Thoracic aorta (tissue), 2 donors: ENCODE results near the gene BICRA. TPM values are rescaled to one million over a fixed set of nuclear protein-coding genes. Genes with fewer than 3 reads are reported as not detected.
"Not testable (repeated sequence)": the region's sequence is repeated elsewhere in the genome, so short reads cannot be mapped to it uniquely, and the experiment has no call there.

ENCODE experiments used
- ATAC-seq: fragments of 150-250 bp; one replicate; pipeline ENCODE4 v1.8.0; 2017; ENCODE audit warnings: low read depth; ENCODE audit not compliant: insufficient number of reproducible peaks, low FRiP score
- DNase-seq: peaks from one replicate; pipeline ENCODE4 v3.0.0-alpha.2; 2020; ENCODE audit warnings: low spot score
- H3K27ac ChIP-seq, 2 donors: fragments of 200-600 bp; sonication (generic); 1 replicate in 1 of 2; 2 replicates in 1 of 2; pipeline ENCODE4 v1.5.1; 2016; ENCODE audit warnings: mild to moderate bottlenecking in 2 of 2, moderate library complexity in 2 of 2
- H3K27me3 ChIP-seq: fragments of 200-600 bp; sonication (generic); replicated peaks from 2 replicates; pipeline ENCODE4 v1.6.0; 2016; ENCODE audit warnings: mild to moderate bottlenecking; ENCODE audit not compliant: insufficient read depth
- H3K36me3 ChIP-seq: fragments of 200-600 bp; sonication (generic); one replicate; pipeline ENCODE4 v1.5.1; 2016
- H3K4me1 ChIP-seq, 2 donors: fragments of 200-600 bp; sonication (generic); 1 replicate in 1 of 2; 2 replicates in 1 of 2; pipeline versions ENCODE4 v1.5.1 to v1.6.0; 2016; ENCODE audit warnings: low read depth in 2 of 2, mild to moderate bottlenecking in 1 of 2; ENCODE audit not compliant: control insufficient read depth in 1 of 2
- H3K4me3 ChIP-seq: fragments of 200-600 bp; sonication (generic); 2 replicates; pipeline ENCODE4 v1.5.1; 2016; ENCODE audit warnings: mild to moderate bottlenecking
- H3K9me3 ChIP-seq: fragments of 200-600 bp; sonication (generic); 2 replicates; pipeline ENCODE4 v1.5.1; 2016
- CTCF ChIP-seq: fragments of 200-600 bp; sonication (generic); IDR thresholded peaks from one replicate; pipeline ENCODE4 v1.5.1; 2019; ENCODE audit warnings: antibody characterized with exemption
- total RNA-seq, 2 donors: library from RNA; depleted of rRNA; stranded (reverse); fragments of >200 nt; gene quantifications; one replicate each; pipeline versions ENCODE4 v1.1.0 to v1.2.3, GENCODE V29; 2016

BICRA gene
- total RNA-seq, 2 donors from 2014 or later = 10.8 to 18.4 TPM

- Histone ChIP-seq H3K9me3 (no peaks in the 10 kb centered on the region), H3K27me3 (no peaks in the 10 kb centered on the region), H3K4me3 (peak overlapping the region; percentile 73), H3K27ac (no peak overlapping the region), H3K36me3 (no peaks in the 10 kb centered on the region), H3K4me1 (peaks cover 0 to 5% of the 10 kb centered on the region in 2 donors)
- DNase-seq = no peak
- no peak for TF ChIP-seq CTCF
- ATAC-seq = no peak
Observed at GRCh38 chr19:47572635-47573034, 36.3 kb upstream of the BICRA start.

GRCh38 chr19:47573071-47574026 is 35.6 kb upstream of the BICRA start, which contains the start of gene ZNF541:
Gene ZNF541 (minus strand): TSS chr19:47573148. CDS start chr19:47555856, 17,292 bp downstream.
- Histone ChIP-seq H3K4me3 (peak within 1 kb of the TSS; percentile 73), H3K27me3 (no peaks in the 10 kb centered on the region), H3K4me1 (peaks cover 0 to 5% of the 10 kb centered on the region in 2 donors), H3K27ac (no peak within 1 kb of the TSS), H3K9me3 (no peaks in the 10 kb centered on the region), H3K36me3 (no peaks in the 10 kb centered on the region)
- DNase-seq (peak; percentile 12), ATAC-seq (peak; percentile 60)
- no peak for TF ChIP-seq CTCF

- Histone ChIP-seq H3K27ac (no peak overlapping the region), H3K27me3 (no peaks in the 10 kb centered on the region), H3K4me3 (no peak overlapping the region), H3K9me3 (no peaks in the 10 kb centered on the region), H3K36me3 (no peaks in the 10 kb centered on the region), H3K4me1 (no peaks in the 10 kb centered on the region)
- ATAC-seq = no peak
- TF ChIP-seq CTCF = no peak
- DNase-seq = no peak
Observed at GRCh38 chr19:47580397-47580796, 28.5 kb upstream of the BICRA start.

- Histone ChIP-seq H3K27ac (no peak overlapping the region), H3K4me1 (no peaks in the 10 kb centered on the region), H3K27me3 (no peaks in the 10 kb centered on the region), H3K4me3 (no peak overlapping the region), H3K9me3 (peaks cover 3% of the 10 kb centered on the region), H3K36me3 (no peaks in the 10 kb centered on the region)
- no peak for TF ChIP-seq CTCF
- ATAC-seq = no peak
- no peak for DNase-seq
Observed at GRCh38 chr19:47581605-47582319, 27.2 kb upstream of the BICRA start.

GRCh38 chr19:47582320-47582909 is 26.5 kb upstream of the BICRA start:
- ATAC-seq (no peak), DNase-seq (no peak)
- Histone ChIP-seq H3K4me3 (peak overlapping the region; percentile 32), H3K27ac (no peak overlapping the region), H3K36me3 (no peaks in the 10 kb centered on the region), H3K27me3 (no peaks in the 10 kb centered on the region), H3K9me3 (peaks cover 3% of the 10 kb centered on the region), H3K4me1 (no peaks in the 10 kb centered on the region)
- no peak for TF ChIP-seq CTCF

- H3K4me1 ChIP-seq, H3K27ac ChIP-seq, H3K4me3 ChIP-seq, H3K36me3 ChIP-seq, ATAC-seq, H3K27me3 ChIP-seq, DNase-seq, H3K9me3 ChIP-seq: not testable (repeated sequence)
Observed at GRCh38 chr19:47583161-47583560, 25.8 kb upstream of the BICRA start.
